Neural progenitor cell (in vitro differentiated cells): Measurements from ENCODE around the gene EXOC1L. TPM values are rescaled to one million over a fixed set of nuclear protein-coding genes. Genes with fewer than 3 reads are reported as not detected.
"Not testable (repeated sequence)": the region's sequence is repeated elsewhere in the genome, so short reads cannot be mapped to it uniquely, and the experiment has no call there.

Experiments
- DNase-seq: peaks from one replicate; pipeline ENCODE4 v3.0.0-alpha.2; 2016; ENCODE audit warnings: low spot score
- H2AFZ ChIP-seq: fragments of 200-600 bp; sonication (generic); replicated peaks from 2 replicates; pipeline ENCODE4 v1.6.1; 2016; ENCODE audit warnings: antibody characterized with exemption
- H3F3A ChIP-seq: fragments of 200-600 bp; sonication (generic); 2 replicates; pipeline ENCODE4 v1.6.1; 2016; ENCODE audit warnings: antibody characterized with exemption, low read depth
- H3K27ac ChIP-seq: fragments of 200-600 bp; sonication (generic); 2 replicates; pipeline ENCODE4 v1.5.1; 2016; ENCODE audit warnings: mild to moderate bottlenecking
- H3K27me3 ChIP-seq: fragments of 200-600 bp; sonication (generic); 2 replicates; pipeline ENCODE4 v1.6.1; 2016; ENCODE audit warnings: mild to moderate bottlenecking, moderate library complexity
- H3K36me3 ChIP-seq: fragments of 200-600 bp; sonication (generic); 2 replicates; pipeline ENCODE4 v1.5.1; 2016
- H3K4me1 ChIP-seq: fragments of 200-600 bp; sonication (generic); 2 replicates; pipeline ENCODE4 v1.6.1; 2016; ENCODE audit warnings: mixed run types
- H3K4me2 ChIP-seq: fragments of 200-600 bp; sonication (generic); 2 replicates; pipeline ENCODE4 v1.6.1; 2016
- H3K4me3 ChIP-seq: fragments of 200-600 bp; sonication (generic); 2 replicates; pipeline ENCODE4 v1.5.1; 2016
- H3K79me2 ChIP-seq: fragments of 200-600 bp; sonication (generic); 2 replicates; pipeline ENCODE4 v1.6.1; 2016; ENCODE audit warnings: low read depth
- H3K9ac ChIP-seq: fragments of 200-600 bp; sonication (generic); 2 replicates; pipeline ENCODE4 v1.6.1; 2016
- H3K9me3 ChIP-seq: fragments of 200-600 bp; sonication (generic); 2 replicates; pipeline ENCODE4 v1.5.1; 2016; ENCODE audit warnings: low read depth
- H4K20me1 ChIP-seq: fragments of 200-600 bp; sonication (generic); 2 replicates; pipeline ENCODE4 v1.6.1; 2016; ENCODE audit warnings: low read depth
- H3K27ac Mint-ChIP-seq: 3 replicates; pipeline ENCODE4 v1.8.0; 2021; ENCODE audit warnings: mixed read lengths
- H3K27me3 Mint-ChIP-seq: 2 replicates; pipeline ENCODE4 v1.8.0; 2022; ENCODE audit warnings: low read depth, mild to moderate bottlenecking, inconsistent platforms, moderate library complexity, mixed read lengths; ENCODE audit not compliant: insufficient read depth
- H3K36me3 Mint-ChIP-seq: 3 replicates; pipeline ENCODE4 v1.8.0; 2021; ENCODE audit warnings: mixed read lengths
- H3K4me1 Mint-ChIP-seq: 3 replicates; pipeline ENCODE4 v1.8.0; 2021; ENCODE audit warnings: mixed read lengths
- H3K4me3 Mint-ChIP-seq: 3 replicates; pipeline ENCODE4 v1.8.0; 2021; ENCODE audit warnings: mild to moderate bottlenecking, moderate library complexity, mixed read lengths
- H3K9me3 Mint-ChIP-seq: 3 replicates; pipeline ENCODE4 v1.8.0; 2020; ENCODE audit warnings: mixed read lengths
- CTCF ChIP-seq: fragments of 200-600 bp; sonication (generic); IDR thresholded peaks from 2 replicates; pipeline ENCODE4 v1.5.1; 2017; ENCODE audit warnings: antibody characterized with exemption, mild to moderate bottlenecking
- EZH2 ChIP-seq: fragments of 200-600 bp; sonication (generic); IDR thresholded peaks from 2 replicates; pipeline ENCODE4 v1.6.1; 2017; ENCODE audit warnings: antibody characterized with exemption, mild to moderate bottlenecking, moderate library complexity
- EZH2phosphoT487 ChIP-seq: fragments of 200-600 bp; sonication (generic); IDR thresholded peaks from 2 replicates; pipeline ENCODE4 v1.6.1; 2017; ENCODE audit warnings: antibody characterized with exemption
- total RNA-seq: library from RNA; depleted of rRNA; stranded (reverse); fragments of >200 nt; gene quantifications from 2 replicates; pipeline ENCODE4 v1.2.3, GENCODE V29; 2015; ENCODE audit warnings: low replicate concordance

EXOC1L gene
- total RNA-seq, 1 donor from 2014 or later = not detected

GRCh38 chr4:55838356-55838755 is 18.8 kb downstream of the EXOC1L start:
- Histone ChIP-seq H3K4me3 (no peak overlapping the region), H3K4me2 (no peak overlapping the region), H3K27me3 (no peaks in the 10 kb centered on the region), H2AFZ (no peak overlapping the region), H3K4me1 (peaks cover 4% of the 10 kb centered on the region), H3K9ac (no peak overlapping the region), H3K36me3 (no peaks in the 10 kb centered on the region), H3K27ac (no peak overlapping the region), H3K79me2 (no peaks in the 10 kb centered on the region), H3F3A (peaks cover 5% of the 10 kb centered on the region), H4K20me1 (no peaks in the 10 kb centered on the region), H3K9me3 (no peaks in the 10 kb centered on the region)
- no peaks in the 10 kb centered on the region for H3K27me3 Mint-ChIP-seq
- H3K27ac Mint-ChIP-seq = no peak overlapping the region
- H3K4me3 Mint-ChIP-seq = no peak overlapping the region
- TF ChIP-seq EZH2phosphoT487 (no peak), CTCF (no peak), EZH2 (no peak)
- DNase-seq = no peak
- no peaks in the 10 kb centered on the region for H3K36me3 Mint-ChIP-seq
- H3K9me3 Mint-ChIP-seq = peaks cover 5% of the 10 kb centered on the region
- peaks cover 10% of the 10 kb centered on the region for H3K4me1 Mint-ChIP-seq

DNA sequence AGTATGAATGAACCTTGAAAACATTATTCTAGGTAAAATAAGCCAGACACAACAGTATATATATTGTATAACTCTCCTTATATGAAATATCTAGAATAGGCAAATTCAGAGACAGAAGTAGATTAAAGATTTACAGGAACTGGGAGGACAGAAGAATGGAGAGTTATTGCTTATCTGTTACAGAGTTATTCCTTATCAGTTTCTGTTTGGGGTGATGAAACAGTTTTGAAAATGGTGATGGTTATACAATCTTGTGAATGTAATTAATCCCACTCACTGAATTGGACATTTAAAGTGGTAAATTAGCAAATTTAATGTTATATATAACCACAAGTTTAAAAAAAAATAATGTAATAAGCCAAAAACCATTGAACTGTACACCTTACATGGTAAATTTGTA is 19.4 kb downstream of the EXOC1L start:
- TF ChIP-seq EZH2phosphoT487 = no peak
- TF ChIP-seq EZH2 = no peak
- TF ChIP-seq CTCF = no peak
- no peaks in the 10 kb centered on the region for H3K36me3 Mint-ChIP-seq
- no peaks in the 10 kb centered on the region for H3K27me3 Mint-ChIP-seq
- H3K4me1 Mint-ChIP-seq = peaks cover 10% of the 10 kb centered on the region
- no peak overlapping the region for H3K4me3 Mint-ChIP-seq
- H3K4me2 ChIP-seq = no peak overlapping the region
- peaks cover 5% of the 10 kb centered on the region for H3K9me3 Mint-ChIP-seq
- H3K27ac Mint-ChIP-seq = no peak overlapping the region
- H3K4me1 ChIP-seq = peaks cover 4% of the 10 kb centered on the region
- H3K4me3 ChIP-seq = no peak overlapping the region
- H3K27ac ChIP-seq = no peak overlapping the region
- no peaks in the 10 kb centered on the region for H3K27me3 ChIP-seq
- DNase-seq = no peak
- no peaks in the 10 kb centered on the region for H3K9me3 ChIP-seq
- H3K9ac ChIP-seq = no peak overlapping the region
- H4K20me1 ChIP-seq = no peaks in the 10 kb centered on the region
- no peak overlapping the region for H2AFZ ChIP-seq
- peaks cover 5% of the 10 kb centered on the region for H3F3A ChIP-seq
- H3K36me3 ChIP-seq = no peaks in the 10 kb centered on the region
- H3K79me2 ChIP-seq = no peaks in the 10 kb centered on the region

DNA sequence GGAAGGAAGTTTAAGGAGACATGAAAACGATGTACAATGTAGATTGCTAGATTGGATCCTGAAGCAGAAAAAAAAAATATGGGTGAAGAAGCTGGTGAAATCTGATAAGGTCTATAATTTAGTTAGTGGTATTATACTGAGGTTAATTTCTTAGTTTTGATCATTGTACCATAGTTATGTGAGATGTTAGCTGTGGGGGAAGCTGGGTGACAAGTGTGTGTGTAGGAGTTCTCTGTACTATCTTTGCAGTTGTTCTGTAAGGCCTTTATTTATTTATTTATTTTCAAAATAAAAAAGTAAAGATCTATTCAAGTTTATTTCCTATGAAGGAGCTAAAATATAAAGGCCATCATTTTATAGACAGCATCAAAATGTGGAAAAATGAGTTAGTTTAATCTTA is 21.4 kb downstream of the EXOC1L start:
- Mint-ChIP-seq H3K9me3 (peaks cover 5% of the 10 kb centered on the region), H3K27me3 (no peaks in the 10 kb centered on the region), H3K27ac (no peak overlapping the region), H3K4me3 (no peak overlapping the region), H3K4me1 (peaks cover 10% of the 10 kb centered on the region), H3K36me3 (no peaks in the 10 kb centered on the region)
- Histone ChIP-seq H3K9me3 (no peaks in the 10 kb centered on the region), H3F3A (peaks cover 5% of the 10 kb centered on the region), H3K79me2 (no peaks in the 10 kb centered on the region), H3K27me3 (no peaks in the 10 kb centered on the region), H3K9ac (no peak overlapping the region), H3K4me3 (no peak overlapping the region), H2AFZ (no peak overlapping the region), H3K4me1 (peaks cover 4% of the 10 kb centered on the region), H4K20me1 (no peaks in the 10 kb centered on the region), H3K36me3 (no peaks in the 10 kb centered on the region), H3K27ac (no peak overlapping the region), H3K4me2 (no peak overlapping the region)
- TF ChIP-seq CTCF (no peak), EZH2 (no peak), EZH2phosphoT487 (no peak)
- DNase-seq = no peak

DNA sequence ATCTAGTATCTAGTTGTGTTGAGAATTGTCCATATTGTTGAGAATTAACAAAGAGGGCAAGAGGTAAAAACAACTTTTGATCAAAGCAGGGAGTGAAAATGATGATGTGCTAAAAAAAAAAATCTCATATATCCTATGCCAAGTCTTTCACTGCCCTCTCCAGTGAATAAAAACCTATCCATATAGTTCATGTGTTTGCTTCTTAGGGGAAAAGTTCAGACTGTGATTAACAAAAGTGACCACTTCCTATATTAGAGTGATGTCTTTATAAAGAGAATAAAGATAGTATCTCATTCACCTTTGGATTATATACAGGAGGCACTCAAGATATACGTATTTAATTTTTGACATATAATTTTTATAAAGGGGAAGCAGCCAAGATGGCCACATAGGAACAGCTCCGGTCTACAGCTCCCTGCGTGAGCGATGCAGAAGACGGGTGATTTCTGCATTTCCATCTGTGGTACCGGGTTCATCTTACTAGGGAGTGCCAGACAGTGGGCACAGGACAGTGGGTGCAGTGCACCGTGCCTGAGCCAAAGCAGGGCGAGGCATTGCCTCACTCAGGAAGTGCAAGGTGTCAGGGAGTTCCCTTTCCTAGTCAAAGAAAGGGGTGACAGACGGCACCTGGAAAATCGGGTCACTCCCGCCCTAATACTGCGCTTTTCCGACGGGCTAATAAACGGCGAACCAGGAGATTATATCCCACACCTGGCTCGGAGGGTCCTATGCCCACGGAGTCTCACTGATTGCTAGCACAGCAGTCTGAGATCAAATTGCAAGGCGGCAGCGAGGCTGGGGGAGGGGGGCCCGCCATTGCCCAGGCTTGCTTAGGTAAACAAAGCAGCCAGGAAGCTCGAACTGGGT is 22.0 kb downstream of the EXOC1L start:
- peak overlapping the region; percentile 42 for H3K4me3 ChIP-seq
- not testable (repeated sequence) for H3K9ac ChIP-seq

GRCh38 chr4:55842312-55842711 is 22.7 kb downstream of the EXOC1L start:
- DNase-seq, H3K27me3 Mint-ChIP-seq, H3K36me3 ChIP-seq, H3K27me3 ChIP-seq, H3K4me1 Mint-ChIP-seq, H4K20me1 ChIP-seq, H3K4me1 ChIP-seq, H3K9me3 Mint-ChIP-seq, H3K27ac Mint-ChIP-seq, H3K9ac ChIP-seq, H3K36me3 Mint-ChIP-seq, H3K9me3 ChIP-seq, H3F3A ChIP-seq, H3K79me2 ChIP-seq, H3K27ac ChIP-seq: not testable (repeated sequence)
- H3K4me3 Mint-ChIP-seq = peak overlapping the region; percentile 38
- Histone ChIP-seq H3K4me3 (peak overlapping the region; percentile 37), H3K4me2 (peak overlapping the region; percentile 71), H2AFZ (peak overlapping the region; percentile 68)

More for the DNA sequence above, 22.0 kb downstream of the EXOC1L start:
- H3K36me3 Mint-ChIP-seq, H3K9me3 Mint-ChIP-seq, H3K27me3 Mint-ChIP-seq, H3K27ac ChIP-seq, H3K4me1 Mint-ChIP-seq, H3K36me3 ChIP-seq, H3K4me1 ChIP-seq, H3K79me2 ChIP-seq, H3K27ac Mint-ChIP-seq, H4K20me1 ChIP-seq, H3K9me3 ChIP-seq, DNase-seq, H3K27me3 ChIP-seq, H3F3A ChIP-seq: not testable (repeated sequence)
- Histone ChIP-seq H2AFZ (peak overlapping the region; percentile 82), H3K4me2 (peak overlapping the region; percentile 66)
- H3K4me3 Mint-ChIP-seq = peak overlapping the region; percentile 53
